RWPE2 (cell line): ENCODE measurements around the gene STK39.

Experiments
- ATAC-seq: fragments of 200-7000 bp; cut with Tn5 transposase; 3 replicates; pipeline ENCODE4 v1.9.1; 2021; ENCODE audit warnings: low read depth
- DNase-seq: peaks from one replicate; pipeline ENCODE4 v3.0.0-alpha.2; 2020; ENCODE audit warnings: low spot score
- H3K27ac ChIP-seq: fragments of 450-650 bp; 2 replicates; pipeline ENCODE4 v1.5.1; 2017; ENCODE audit warnings: mild to moderate bottlenecking; ENCODE audit not compliant: poor library complexity, severe bottlenecking
- H3K27me3 ChIP-seq: fragments of 250-450 bp; sonication (Bioruptor Pico); 2 replicates; pipeline ENCODE4 v1.5.1; 2021; ENCODE audit warnings: mild to moderate bottlenecking, moderate library complexity; ENCODE audit not compliant: insufficient read depth, poor library complexity, severe bottlenecking
- H3K36me3 ChIP-seq: fragments of 250-450 bp; sonication (Bioruptor Pico); 2 replicates; pipeline ENCODE4 v1.5.1; 2020; ENCODE audit warnings: low read depth, mild to moderate bottlenecking, moderate library complexity
- H3K4me1 ChIP-seq: fragments of 250-450 bp; sonication (Bioruptor Pico); 2 replicates; pipeline ENCODE4 v1.5.1; 2021; ENCODE audit warnings: mild to moderate bottlenecking, moderate library complexity; ENCODE audit not compliant: insufficient read depth, poor library complexity, severe bottlenecking
- H3K4me3 ChIP-seq: fragments of 250-450 bp; sonication (Bioruptor Pico); 2 replicates; pipeline ENCODE4 v1.5.1; 2021; ENCODE audit warnings: mild to moderate bottlenecking, moderate library complexity; ENCODE audit not compliant: severe bottlenecking
- H3K9me3 ChIP-seq: fragments of 250-450 bp; sonication (Bioruptor Pico); 2 replicates; pipeline ENCODE4 v1.5.1; 2021; ENCODE audit warnings: mild to moderate bottlenecking, moderate library complexity; ENCODE audit not compliant: severe bottlenecking
- CTCF ChIP-seq: fragments of 450-650 bp; IDR thresholded peaks from one replicate; pipeline ENCODE4 v1.5.1; 2017; ENCODE audit warnings: mild to moderate bottlenecking, moderate library complexity; ENCODE audit not compliant: poor library complexity, severe bottlenecking

The STK39 gene

GRCh38 chr2:167942366-167943081, 304.9 kb downstream of the STK39 start:
- no peaks in the 10 kb centered on the region for H3K27me3 ChIP-seq
- H3K4me3 ChIP-seq: no peak overlapping the region
- ATAC-seq (no peak), DNase-seq (no peak)
- TF ChIP-seq CTCF: no peak
- no peaks in the 10 kb centered on the region for H3K4me1 ChIP-seq
- no peak overlapping the region for H3K27ac ChIP-seq
- H3K9me3 ChIP-seq: no peaks in the 10 kb centered on the region
- no peaks in the 10 kb centered on the region for H3K36me3 ChIP-seq

DNA sequence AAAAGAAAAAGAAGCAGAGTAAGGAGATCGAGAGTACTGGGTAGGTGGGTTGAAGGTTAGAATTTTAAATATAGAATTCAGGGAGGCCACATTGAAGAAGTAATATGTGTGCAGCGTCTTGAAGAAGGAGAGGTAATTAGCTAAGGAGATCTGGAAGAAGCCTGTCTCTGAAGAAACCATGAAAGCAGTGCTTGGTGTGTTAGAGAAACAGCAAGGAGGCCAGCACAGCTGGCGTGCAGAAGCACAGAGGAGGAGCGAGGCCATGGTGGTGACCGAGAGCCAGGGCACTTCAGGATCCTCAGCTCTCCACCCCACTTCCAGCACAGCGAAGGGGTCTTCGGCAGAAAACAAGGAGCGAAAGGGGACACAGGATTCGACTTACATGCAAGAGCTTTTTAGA, 305.8 kb downstream of the STK39 start:
- DNase-seq (no peak), ATAC-seq (no peak)
- no peaks in the 10 kb centered on the region for H3K36me3 ChIP-seq
- H3K4me3 ChIP-seq: no peak overlapping the region
- no peaks in the 10 kb centered on the region for H3K4me1 ChIP-seq
- H3K27me3 ChIP-seq: no peaks in the 10 kb centered on the region
- H3K27ac ChIP-seq: no peak overlapping the region
- no peaks in the 10 kb centered on the region for H3K9me3 ChIP-seq
- TF ChIP-seq CTCF: no peak

DNA sequence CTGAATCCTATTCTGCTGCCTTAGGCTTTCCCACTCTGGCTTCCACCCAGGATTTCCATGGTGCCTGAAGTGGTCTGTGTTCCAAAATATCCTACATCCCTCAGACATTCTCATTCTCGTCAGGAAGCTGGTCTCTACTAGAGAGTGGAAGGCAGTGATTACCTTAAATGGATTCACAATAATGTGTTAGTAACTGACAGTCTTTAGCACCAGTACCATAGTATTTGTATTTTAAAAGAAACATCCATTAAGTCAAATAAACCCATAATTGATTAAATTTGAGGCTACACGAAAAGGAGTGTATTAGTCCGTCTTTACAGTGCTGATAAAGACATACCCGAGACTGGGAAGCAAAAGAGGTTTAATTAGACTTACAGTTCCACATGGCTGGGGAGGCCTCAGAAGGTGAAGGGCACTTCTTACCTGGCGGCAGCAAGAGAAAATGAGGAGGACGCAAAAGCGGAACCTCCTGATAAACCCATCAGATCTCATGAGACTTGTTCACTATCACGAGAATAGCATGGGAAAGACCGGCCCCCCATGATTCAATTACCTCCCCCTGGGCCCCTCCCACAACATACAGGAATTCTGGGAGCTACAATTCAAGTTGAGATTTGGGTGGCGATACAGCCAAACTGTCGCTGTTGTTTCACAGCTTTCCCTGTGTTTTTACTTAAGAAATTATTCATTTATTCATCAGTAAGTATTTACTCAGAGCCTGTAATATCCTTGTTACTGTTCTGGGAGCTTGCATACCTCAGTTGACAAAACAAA, 306.5 kb downstream of the STK39 start:
- Histone ChIP-seq H3K36me3 (no peaks in the 10 kb centered on the region), H3K4me1 (no peaks in the 10 kb centered on the region), H3K4me3 (no peak overlapping the region), H3K9me3 (no peaks in the 10 kb centered on the region), H3K27ac (no peak overlapping the region), H3K27me3 (no peaks in the 10 kb centered on the region)
- TF ChIP-seq CTCF: no peak
- DNase-seq (no peak), ATAC-seq (no peak)

DNA sequence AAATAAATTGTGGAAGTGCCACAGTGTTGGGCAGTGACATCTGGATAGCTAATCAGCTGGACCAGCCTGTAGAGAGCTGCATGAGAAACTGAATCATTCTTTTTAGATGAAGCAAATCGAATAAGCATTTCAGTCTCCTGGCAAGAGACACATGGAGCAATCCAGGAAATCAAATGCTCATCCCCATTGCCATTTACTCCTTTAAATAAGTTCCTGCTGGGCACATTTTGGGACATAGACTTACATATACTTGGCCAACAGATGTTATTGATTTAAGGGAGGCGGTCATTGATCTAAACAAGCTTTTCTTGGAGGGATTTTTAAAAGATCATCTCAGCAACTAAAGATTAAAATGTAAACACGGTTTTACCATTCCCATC, 307.1 kb downstream of the STK39 start:
- Histone ChIP-seq H3K27ac (no peak overlapping the region), H3K4me3 (no peak overlapping the region), H3K4me1 (no peaks in the 10 kb centered on the region), H3K36me3 (no peaks in the 10 kb centered on the region), H3K9me3 (no peaks in the 10 kb centered on the region), H3K27me3 (no peaks in the 10 kb centered on the region)
- ATAC-seq (no peak), DNase-seq (no peak)
- TF ChIP-seq CTCF: no peak
